Measurements from ENCODE around the gene OASL.

Gene OASL

GRCh38 chr12:121022713-121023112, 16.3 kb downstream of the OASL start:
- Histone ChIP-seq H3K27me3 (peaks cover 0 to 3% of the 10 kb centered on the region in 2 donors), H3K36me3 (no peaks in the 10 kb centered on the region), H3K27ac (no peak overlapping the region), H3K4me3 (no peak overlapping the region), H3K4me1 (no peaks in the 10 kb centered on the region), H3K9me3 (no peaks in the 10 kb centered on the region)
- intact Hi-C loops (cut with DNase I; ENCODE audit: low total_unique reads): no loop called here
- DNase-seq: no peak
- no peak for TF ChIP-seq CTCF (IDR thresholded peaks at IDR 0.05)

- H3K4me1 ChIP-seq: no peaks in the 10 kb centered on the region
- H3K27ac ChIP-seq: no peak overlapping the region
- H3K4me3 ChIP-seq: no peak overlapping the region
- DNase-seq: no peak
- peaks cover 0 to 3% of the 10 kb centered on the region in 2 donors for H3K27me3 ChIP-seq
- TF ChIP-seq CTCF (IDR thresholded peaks at IDR 0.05): no peak
- intact Hi-C loops (cut with DNase I; ENCODE audit: low total_unique reads): no loop called here
- no peaks in the 10 kb centered on the region for H3K9me3 ChIP-seq
- no peaks in the 10 kb centered on the region for H3K36me3 ChIP-seq
Observed at GRCh38 chr12:121021754-121022153, 17.3 kb downstream of the OASL start.

DNA sequence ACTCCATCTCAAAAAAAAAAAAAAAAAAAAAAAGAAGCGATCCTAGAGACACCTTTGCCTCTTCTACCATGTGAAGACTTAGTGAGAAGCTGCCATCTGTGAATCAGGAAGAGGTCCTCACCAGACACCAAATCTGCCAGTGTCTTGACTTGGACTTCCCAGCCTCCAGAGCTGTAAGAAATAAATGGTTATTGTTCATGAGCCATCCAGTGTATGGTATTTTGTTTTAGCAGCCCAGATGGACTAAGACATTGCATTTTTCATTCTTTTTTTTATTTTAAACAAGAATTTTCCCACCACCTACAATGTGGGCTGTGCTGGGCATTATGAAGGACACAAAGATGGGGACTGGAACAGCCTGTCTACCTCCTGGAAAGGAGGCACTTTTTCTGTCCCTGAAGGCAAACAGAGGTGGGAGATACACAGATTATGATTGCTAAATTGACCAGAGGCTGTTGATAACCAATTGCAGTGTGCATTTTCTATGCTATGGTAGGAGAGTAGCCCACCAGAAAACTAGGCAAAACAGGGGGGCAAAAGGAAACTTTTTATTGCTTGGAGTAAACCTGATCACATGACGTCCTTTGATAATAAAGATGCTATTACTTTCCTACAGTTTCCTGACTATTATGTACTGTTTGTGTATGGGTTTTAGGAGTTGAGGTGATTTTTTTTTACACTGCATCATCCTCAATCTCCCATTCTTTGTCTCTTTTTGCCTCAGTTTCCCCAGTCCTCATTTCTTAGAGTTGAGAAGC, 20.0 kb downstream of the OASL start:
- intact Hi-C loops (cut with DNase I; ENCODE audit: low total_unique reads): no loop called here
- Histone ChIP-seq H3K4me1 (peaks cover 0 to 6% (median 5%) of the 10 kb centered on the region in 4 donors), H3K36me3 (peaks cover 0 to 1% (median 0%) of the 10 kb centered on the region in 3 donors), H3K27me3 (no peaks in the 10 kb centered on the region), H3K9me3 (no peaks in the 10 kb centered on the region), H3K4me3 (no peak overlapping the region), H3K27ac (no peak overlapping the region)
- no peak for DNase-seq
- TF ChIP-seq CTCF (IDR thresholded peaks at IDR 0.05): no peak

- Histone ChIP-seq H3K36me3 (peaks cover 0 to 11% (median 6%) of the 10 kb centered on the region in 3 donors), H3K9me3 (no peaks in the 10 kb centered on the region), H3K27ac (no peak overlapping the region), H3K4me1 (peaks cover 0 to 6% (median 5%) of the 10 kb centered on the region in 4 donors), H3K27me3 (no peaks in the 10 kb centered on the region), H3K4me3 (no peak overlapping the region)
- intact Hi-C loops (cut with DNase I; ENCODE audit: low total_unique reads): no loop called here
- no peak for TF ChIP-seq CTCF (IDR thresholded peaks at IDR 0.05)
- DNase-seq: no peak
Observed at GRCh38 chr12:121017966-121018491, 21.0 kb downstream of the OASL start.

- no peaks in the 10 kb centered on the region for H3K9me3 ChIP-seq
Observed at GRCh38 chr12:121015825-121016766, 22.9 kb downstream of the OASL start, which contains the start of gene C12orf43. Gene C12orf43 (minus strand): TSS chr12:121016487. CDS start chr12:121016474, 13 bp downstream.

More at GRCh38 chr12:121015825-121016766, 22.9 kb downstream of the OASL start, which contains the start of gene C12orf43:
- intact Hi-C loops (cut with DNase I; ENCODE audit: low total_unique reads): no loop called here
- peaks cover 0 to 21% (median 8%) of the 10 kb centered on the region in 3 donors for H3K36me3 ChIP-seq
- H3K27me3 ChIP-seq: no peaks in the 10 kb centered on the region
- peak within 1 kb of the TSS; percentile 83 to 87 for H3K4me3 ChIP-seq
- peak within 1 kb of the TSS; percentile 65 to 78 for H3K27ac ChIP-seq
- no peak for TF ChIP-seq CTCF (IDR thresholded peaks at IDR 0.05)
- DNase-seq: peak; percentile 93 to 94
- H3K4me1 ChIP-seq: peaks cover 0 to 6% (median 5%) of the 10 kb centered on the region in 4 donors
